ENCODE data around the gene SLC6A4. TPM values are rescaled to one million over a fixed set of nuclear protein-coding genes. Genes with fewer than 3 reads are reported as not detected.
A peak's percentile ranks its signal among the peaks of the same experiment; 100 is the strongest.

SLC6A4 gene
- total RNA-seq, 6 experiments from 2014 or later, result not detected

- DNase-seq, result no peak
- Histone ChIP-seq H3K4me3 (no peak overlapping the region), H3K27me3 (no peaks in the 10 kb centered on the region), H3K9me3 (no peaks in the 10 kb centered on the region), H3K36me3 (peaks cover 0 to 5% (median 0%) of the 10 kb centered on the region in 4 donors), H3K27ac (no peak overlapping the region), H3K4me1 (peaks cover 0 to 20% (median 6%) of the 10 kb centered on the region in 4 donors)
- ATAC-seq, result no peak
- intact Hi-C loops (cut with DNase I), result no loop called here
- 63% methylated on average over 3 of the region's 4 CpGs for WGBS (ENCODE audit: insufficient coverage, low coverage, low lambda C conversion rate, missing lambda C conversion rate)
- TF ChIP-seq POLR2A (IDR thresholded peaks at IDR 0.05) (no peak), CTCF (IDR thresholded peaks at IDR 0.05) (no peak)
Observed at GRCh38 chr17:30244853-30245385, 9.4 kb upstream of the SLC6A4 start.

GRCh38 chr17:30243568-30243967 lies 8.1 kb upstream of the SLC6A4 start:
- 78% methylated on average over 6 of the region's 8 CpGs for WGBS (ENCODE audit: insufficient coverage, low coverage, low lambda C conversion rate, missing lambda C conversion rate)
- DNase-seq, result no peak
- Histone ChIP-seq H3K36me3 (peaks cover 0 to 5% (median 0%) of the 10 kb centered on the region in 4 donors), H3K27ac (no peak overlapping the region), H3K4me3 (no peak overlapping the region), H3K4me1 (peaks cover 0 to 13% (median 3%) of the 10 kb centered on the region in 4 donors), H3K9me3 (no peaks in the 10 kb centered on the region), H3K27me3 (no peaks in the 10 kb centered on the region)
- no peak for ATAC-seq
- intact Hi-C loops (cut with DNase I), result no loop called here
- TF ChIP-seq POLR2A (IDR thresholded peaks at IDR 0.05) (no peak), CTCF (IDR thresholded peaks at IDR 0.05) (no peak)

GRCh38 chr17:30243002-30243401 lies 7.5 kb upstream of the SLC6A4 start:
- no peaks in the 10 kb centered on the region for H3K9me3 ChIP-seq
- DNase-seq, result peak in 1 of 3 donors; percentile 68
- H3K36me3 ChIP-seq, result peaks cover 0 to 5% (median 0%) of the 10 kb centered on the region in 4 donors
- 49% methylated on average over 3 of the region's 4 CpGs for WGBS (ENCODE audit: insufficient coverage, low coverage, low lambda C conversion rate, missing lambda C conversion rate)
- ATAC-seq, result peak; percentile 82 to 95 (median 86)
- H3K27me3 ChIP-seq, result no peaks in the 10 kb centered on the region
- intact Hi-C loops (cut with DNase I), result no loop called here
- H3K27ac ChIP-seq, result no peak overlapping the region
- TF ChIP-seq CTCF (IDR thresholded peaks at IDR 0.05) (no peak), POLR2A (IDR thresholded peaks at IDR 0.05) (no peak)
- peaks cover 0 to 10% (median under 1%) of the 10 kb centered on the region in 4 donors for H3K4me1 ChIP-seq
- H3K4me3 ChIP-seq, result no peak overlapping the region

GRCh38 chr17:30241051-30241450 lies 5.6 kb upstream of the SLC6A4 start:
- intact Hi-C loops (cut with DNase I), result no loop called here
- 82% methylated on average over 6 of the region's 6 CpGs for WGBS (ENCODE audit: insufficient coverage, low coverage, low lambda C conversion rate, missing lambda C conversion rate)
- no peak for ATAC-seq
- Histone ChIP-seq H3K36me3 (no peaks in the 10 kb centered on the region), H3K4me3 (no peak overlapping the region), H3K9me3 (no peaks in the 10 kb centered on the region), H3K27ac (no peak overlapping the region), H3K4me1 (peaks cover 0 to 13% (median under 1%) of the 10 kb centered on the region in 4 donors), H3K27me3 (no peaks in the 10 kb centered on the region)
- DNase-seq, result no peak
- no peak for TF ChIP-seq CTCF (IDR thresholded peaks at IDR 0.05)
- no peak for TF ChIP-seq POLR2A (IDR thresholded peaks at IDR 0.05)
